Kidney (tissue), 14 donors: ENCODE data around the gene RALY. TPM values are rescaled to one million over a fixed set of nuclear protein-coding genes. Genes with fewer than 3 reads are reported as not detected.

Experiments used
- DNase-seq, 5 donors: peaks; one replicate each; pipeline ENCODE4 v3.0.0-alpha.2; 2013 to 2020
- FAIRE-seq: peaks from 2 replicates; lab custom pipeline; 2012; peaks lifted over from hg19 to GRCh38; lab: Jason Lieb, UNC
- H3K27ac ChIP-seq, 2 donors: one replicate each; pipeline ENCODE4 v1.7.0; 2013; ENCODE audit warnings: low read depth in 2 of 2, low read length in 2 of 2, inconsistent platforms in 1 of 2
- H3K27me3 ChIP-seq: one replicate; pipeline ENCODE4 v1.7.1; 2013; ENCODE audit warnings: low read length, inconsistent platforms; ENCODE audit not compliant: control insufficient read depth, insufficient read depth
- H3K36me3 ChIP-seq, 3 donors: one replicate each; pipeline versions ENCODE4 v1.7.0 to v1.7.1; 2013; ENCODE audit warnings: low read length in 3 of 3, control low read depth in 1 of 3, inconsistent platforms in 1 of 3; ENCODE audit not compliant: insufficient read depth in 3 of 3, control insufficient read depth in 2 of 3
- H3K4me1 ChIP-seq, 3 donors: one replicate each; pipeline versions ENCODE4 v1.7.0 to v1.7.1; 2013; ENCODE audit warnings: low read length in 3 of 3, inconsistent platforms in 1 of 3, low read depth in 1 of 3; ENCODE audit not compliant: control insufficient read depth in 2 of 3, insufficient read depth in 2 of 3
- H3K4me3 ChIP-seq, 3 donors: one replicate each; pipeline versions ENCODE4 v1.7.0 to v1.8.1; 2013; ENCODE audit warnings: low read length in 3 of 3, control low read depth in 1 of 3, inconsistent platforms in 1 of 3
- H3K9ac ChIP-seq, 3 donors: one replicate each; pipeline versions ENCODE4 v1.7.0 to v1.7.1; 2013; ENCODE audit warnings: low read length in 3 of 3, control low read depth in 1 of 3, inconsistent platforms in 1 of 3
- H3K9me3 ChIP-seq, 3 donors: one replicate each; pipeline versions ENCODE4 v1.7.0 to v1.7.1; 2013; ENCODE audit warnings: low read length in 3 of 3, control low read depth in 1 of 3, inconsistent platforms in 1 of 3; ENCODE audit not compliant: control insufficient read depth in 2 of 3, insufficient read depth in 1 of 3
- intact Hi-C: fragments of 100-400 bp; cut with DNase I; formaldehyde crosslinking; loops from one replicate; pipeline ENCODE4 v1.11.1; 2022
- polyA plus RNA-seq: library from polyadenylated mRNA; stranded (reverse); fragments of 350-450 nt; fragmentation: Illumina TruSeq; extraction: RNeasy Lipid Tissue Mini Kit (QIAGEN cat#74804); gene quantifications from one replicate; pipeline ENCODE4 v1.2.3, GENCODE V29; 2014; ENCODE audit warnings: low read depth, low replicate concordance; ENCODE audit not compliant: insufficient read depth
- total RNA-seq: library from RNA; stranded (reverse); fragmentation: NEBNext Ultra II Directional; extraction: Animal tissue kit (Norgen Biotek cat#: 25700); gene quantifications from one replicate; pipeline ENCODE4 v1.2.1, GENCODE V29; 2021
- TF ChIP-seq, protein P1 (sequence below): IDR thresholded peaks from 3 replicates; pipeline ENCODE4 v1.5.1; 2012; ENCODE audit warnings: mild to moderate bottlenecking, moderate library complexity, borderline replicate concordance; ENCODE audit not compliant: insufficient read depth; ENCODE audit errors: extremely low read depth
- donor health status: control.
- donor health status: control.
- donor health status: control.
- donor health status: control.
- donor health status: control.
- donor health status: DM: yes; HTN: yes; CAD: no.
- donor health status: Normal renal cell carcinoma (clear cell type).

The RALY gene
- total and polyA plus RNA-seq, 2 donors from 2014 or later = 119 to 138 TPM

DNA sequence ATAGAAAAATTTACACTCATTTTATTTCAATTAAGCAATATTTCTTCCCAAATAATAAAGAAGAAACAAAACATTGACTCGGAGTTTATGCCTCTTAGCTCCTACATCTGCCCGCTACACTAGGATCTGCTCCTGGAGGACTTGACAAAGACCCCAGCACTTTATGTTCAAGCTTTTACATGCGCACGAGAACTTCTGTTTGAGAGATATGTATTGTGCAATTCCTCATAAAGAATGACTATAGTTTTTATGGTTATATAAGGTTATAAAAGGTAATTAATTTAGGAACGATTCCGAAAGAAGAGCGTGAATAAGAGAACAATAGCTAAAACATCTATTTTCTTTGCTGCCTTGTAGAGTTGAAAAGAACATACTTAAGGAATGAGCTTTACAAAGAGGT is 12.4 kb upstream of the RALY start:
- Histone ChIP-seq H3K27ac (no peak overlapping the region), H3K4me1 (no peaks in the 10 kb centered on the region), H3K9ac (no peak overlapping the region), H3K4me3 (no peak overlapping the region), H3K36me3 (no peaks in the 10 kb centered on the region), H3K27me3 (no peaks in the 10 kb centered on the region), H3K9me3 (no peaks in the 10 kb centered on the region)
- TF ChIP-seq, protein P1, sequence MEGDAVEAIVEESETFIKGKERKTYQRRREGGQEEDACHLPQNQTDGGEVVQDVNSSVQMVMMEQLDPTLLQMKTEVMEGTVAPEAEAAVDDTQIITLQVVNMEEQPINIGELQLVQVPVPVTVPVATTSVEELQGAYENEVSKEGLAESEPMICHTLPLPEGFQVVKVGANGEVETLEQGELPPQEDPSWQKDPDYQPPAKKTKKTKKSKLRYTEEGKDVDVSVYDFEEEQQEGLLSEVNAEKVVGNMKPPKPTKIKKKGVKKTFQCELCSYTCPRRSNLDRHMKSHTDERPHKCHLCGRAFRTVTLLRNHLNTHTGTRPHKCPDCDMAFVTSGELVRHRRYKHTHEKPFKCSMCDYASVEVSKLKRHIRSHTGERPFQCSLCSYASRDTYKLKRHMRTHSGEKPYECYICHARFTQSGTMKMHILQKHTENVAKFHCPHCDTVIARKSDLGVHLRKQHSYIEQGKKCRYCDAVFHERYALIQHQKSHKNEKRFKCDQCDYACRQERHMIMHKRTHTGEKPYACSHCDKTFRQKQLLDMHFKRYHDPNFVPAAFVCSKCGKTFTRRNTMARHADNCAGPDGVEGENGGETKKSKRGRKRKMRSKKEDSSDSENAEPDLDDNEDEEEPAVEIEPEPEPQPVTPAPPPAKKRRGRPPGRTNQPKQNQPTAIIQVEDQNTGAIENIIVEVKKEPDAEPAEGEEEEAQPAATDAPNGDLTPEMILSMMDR = no peak
- DNase-seq (no peak), FAIRE-seq (no peak)
- intact Hi-C loops = no loop called here

DNA sequence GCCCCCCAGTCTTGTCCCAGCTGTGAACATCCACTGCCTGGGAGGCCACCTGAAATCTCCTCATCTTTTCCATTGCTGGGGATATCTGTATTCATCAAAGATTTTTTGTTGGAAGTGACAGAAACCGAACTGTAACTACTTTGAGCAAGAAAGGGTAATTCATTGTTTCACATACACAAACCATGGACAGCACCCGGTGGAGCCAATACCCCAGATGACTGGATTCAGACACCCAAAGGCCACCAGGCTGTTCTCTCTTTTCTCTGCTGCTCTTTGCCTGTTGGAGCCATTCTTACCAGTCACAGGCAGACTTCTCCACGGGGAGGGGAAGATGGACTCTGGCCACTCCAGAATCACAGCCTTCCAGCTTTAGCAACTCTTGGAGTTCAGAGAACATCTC is 11.7 kb upstream of the RALY start:
- FAIRE-seq (no peak), DNase-seq (no peak)
- intact Hi-C loops = no loop called here
- H3K4me1 ChIP-seq = no peaks in the 10 kb centered on the region
- no peak overlapping the region for H3K27ac ChIP-seq
- H3K4me3 ChIP-seq = no peak overlapping the region
- H3K36me3 ChIP-seq = no peaks in the 10 kb centered on the region
- H3K9ac ChIP-seq = no peak overlapping the region
- H3K9me3 ChIP-seq = no peaks in the 10 kb centered on the region
- TF ChIP-seq, protein P1 = no peak
- H3K27me3 ChIP-seq = no peaks in the 10 kb centered on the region

DNA sequence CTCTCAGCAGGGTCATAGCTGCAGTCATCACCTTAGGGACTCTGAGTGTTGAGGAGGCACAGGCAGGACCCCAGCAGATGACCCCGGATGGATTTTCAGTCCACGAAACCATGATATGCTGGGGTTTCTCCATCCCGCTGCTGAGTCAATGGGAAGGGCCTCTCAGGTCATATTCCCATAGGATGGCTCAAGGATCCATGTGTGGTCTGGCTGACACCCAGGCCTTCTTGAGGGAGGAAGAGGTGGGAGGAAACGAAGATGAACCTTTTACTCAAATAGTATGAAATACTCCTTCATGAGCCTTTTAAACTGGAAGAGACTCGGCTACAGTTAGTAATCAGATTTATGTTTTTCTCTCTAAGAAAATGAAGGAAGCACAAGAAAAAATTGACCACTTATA is 10.3 kb upstream of the RALY start:
- DNase-seq = no peak
- H3K4me1 ChIP-seq = no peaks in the 10 kb centered on the region
- H3K27ac ChIP-seq = no peak overlapping the region
- no peaks in the 10 kb centered on the region for H3K36me3 ChIP-seq
- intact Hi-C loops = no loop called here
- no peaks in the 10 kb centered on the region for H3K9me3 ChIP-seq
- no peak for FAIRE-seq
- H3K4me3 ChIP-seq = no peak overlapping the region
- H3K27me3 ChIP-seq = no peaks in the 10 kb centered on the region
- TF ChIP-seq, protein P1 = no peak
- H3K9ac ChIP-seq = no peak overlapping the region

DNA sequence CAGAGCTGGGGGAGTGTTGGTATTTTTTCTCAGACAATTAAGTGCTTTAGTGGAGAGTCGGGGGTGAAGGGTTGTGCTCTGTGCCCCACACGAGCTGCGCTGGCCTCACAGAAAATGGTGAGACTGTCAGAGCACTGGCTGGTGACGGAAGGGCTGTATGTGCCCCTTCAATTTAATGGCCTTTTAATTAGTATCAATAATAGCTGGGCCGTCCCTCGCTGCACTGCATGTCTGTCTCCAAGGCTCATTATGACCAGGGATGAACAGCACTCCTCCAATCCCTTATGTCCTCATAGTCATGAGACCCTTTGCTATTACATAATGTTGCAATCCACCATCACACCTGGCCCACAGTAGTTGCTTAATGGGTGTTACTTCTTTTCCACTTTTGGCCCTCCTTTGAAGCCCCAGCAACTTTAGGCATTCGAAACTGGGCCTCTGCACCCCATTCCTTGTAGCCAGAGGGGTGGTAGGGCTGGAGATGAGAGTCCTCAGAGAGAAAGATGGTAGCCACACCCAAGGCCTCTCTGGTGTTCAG is 9.5 kb upstream of the RALY start:
- Histone ChIP-seq H3K36me3 (no peaks in the 10 kb centered on the region), H3K4me3 (no peak overlapping the region), H3K27me3 (no peaks in the 10 kb centered on the region), H3K4me1 (no peaks in the 10 kb centered on the region), H3K27ac (no peak overlapping the region), H3K9ac (no peak overlapping the region), H3K9me3 (no peaks in the 10 kb centered on the region)
- FAIRE-seq (no peak), DNase-seq (peak in 3 of 5 donors; percentile 11 to 45 (median 14))
- intact Hi-C loops = no loop called here
- TF ChIP-seq, protein P1 = no peak
